ENCODE measurements around the gene YDJC. TPM values are rescaled to one million over a fixed set of nuclear protein-coding genes. Genes with fewer than 3 reads are reported as not detected.

Gene YDJC
- total and polyA plus RNA-seq, 2 of the 8 experiments (the other 6 are each of a cell fraction or from before 2014, with no cell fraction given), result 36.7 to 45.2 TPM

GRCh38 chr22:21593406-21594232 is 36.2 kb downstream of the YDJC start:
- no peak overlapping the region for H3K56ac ChIP-seq (replicated peaks; ENCODE audit: insufficient read length, low read depth, low read length)
- no peak overlapping the region for H3K18ac ChIP-seq (ENCODE audit: extremely low read depth, low read length)
- CTCF ChIA-PET (ENCODE audit: partially characterized antibody), result interaction anchor here (0.6 to 5.1 kb wide), 30 partner anchors 8 to 1889 kb away, joined by 3 to 29 read pairs (median 4); partner anchors contain the start of gene SDF2L1
- no peak for FAIRE-seq
- H3K23me2 ChIP-seq (ENCODE audit: low read depth, low read length), result no peaks in the 10 kb centered on the region
- H2BK120ac ChIP-seq (replicated peaks; ENCODE audit: low read depth, low read length), result no peak overlapping the region
- no peak overlapping the region for H3K4me3 ChIP-seq (ENCODE audit: extremely low read depth in 1 of 4, insufficient read depth in 2 of 4, low read depth in 3 of 4, low read length in 4 of 4)
- no peak overlapping the region for H2BK20ac ChIP-seq (ENCODE audit: low read length)
- no peak overlapping the region for H2AK5ac ChIP-seq (ENCODE audit: low read depth, low read length)
- peaks cover 23% of the 10 kb centered on the region for H3K79me1 ChIP-seq (ENCODE audit: low read depth, low read length)
- H2BK5ac ChIP-seq (ENCODE audit: low read depth, low read length), result no peak overlapping the region; the same call in 1 of the 2 replicates
- no peaks in the 10 kb centered on the region for H3K9me3 ChIP-seq (ENCODE audit: insufficient read depth in 2 of 2, low read depth in 1 of 2, low read length in 1 of 2)
- H3K4me2 ChIP-seq (ENCODE audit: insufficient read depth in 1 of 2, low read depth in 2 of 2, low read length in 2 of 2), result no peak overlapping the region
- peaks cover 39 to 46% of the 10 kb centered on the region in 2 experiments for H4K20me1 ChIP-seq (replicated peaks in 1 of 2; ENCODE audit: control insufficient read depth in 1 of 2, insufficient read depth in 2 of 2, low read length in 2 of 2)
- H3K4me1 ChIP-seq (replicated peaks in 1 of 4; ENCODE audit: control insufficient read depth in 3 of 4, insufficient read depth in 4 of 4, low read length in 3 of 4), result no peaks in the 10 kb centered on the region
- TF ChIP-seq SP1 (IDR thresholded peaks at IDR 0.05; ENCODE audit: low read depth, low read length) (no peak), CBX5 (IDR thresholded peaks at IDR 0.05; ENCODE audit: low read depth, low read length) (no peak), RAD21 (IDR thresholded peaks at IDR 0.05 in 1 of 2, conservative IDR thresholded peaks at IDR 0.05 in 1 of 2; ENCODE audit: low read depth in 2 of 2, low read length in 2 of 2) (peak; percentile 34 to 52; a peak in 3 of 4 replicates), CTCF (IDR thresholded peaks at IDR 0.05; ENCODE audit: control extremely low read depth in 1 of 3, insufficient read depth in 1 of 3, low read depth in 1 of 3, low read length in 3 of 3) (peak; percentile 66 to 93 (median 85))
- no peak overlapping the region for H4K91ac ChIP-seq (replicated peaks; ENCODE audit: insufficient read length, low read length)
- no peak overlapping the region for H3K4ac ChIP-seq (replicated peaks; ENCODE audit: insufficient read length, low read depth, low read length)
- H4K5ac ChIP-seq (ENCODE audit: insufficient read length, low read depth, low read length), result no peak overlapping the region
- H2AFZ ChIP-seq (ENCODE audit: low read length), result no peak overlapping the region
- H3K27ac ChIP-seq (ENCODE audit: low read depth, low read length), result no peak overlapping the region
- WGBS, 2 experiments (ENCODE audit: extremely low coverage in 1 of 2, insufficient coverage in 1 of 2, insufficient read length in 1 of 2, insufficient replicate concordance in 2 of 2, low coverage in 1 of 2, low lambda C conversion rate in 2 of 2, missing lambda C conversion rate in 1 of 2), result 85% methylated on average over 11 of the region's 11 CpGs; no CpG with 5 or more reads in 1 of the 2 experiments
- no peak overlapping the region for H2BK12ac ChIP-seq (ENCODE audit: low read depth, low read length)
- peak in 1 of 2 experiments; percentile 56 for DNase-seq (ENCODE audit: low read depth in 1 of 2, low spot score in 2 of 2)
- H3K27me3 ChIP-seq (replicated peaks in 1 of 4; ENCODE audit: control insufficient read depth in 3 of 4, extremely low read depth in 1 of 4, insufficient read depth in 3 of 4, low read length in 3 of 4), result no peaks in the 10 kb centered on the region
- H3K23ac ChIP-seq (ENCODE audit: insufficient read length), result no peak overlapping the region
- H2BK15ac ChIP-seq (ENCODE audit: low read length), result no peak overlapping the region
- no peak overlapping the region for H3K14ac ChIP-seq (ENCODE audit: insufficient read length)
- H3K79me2 ChIP-seq (ENCODE audit: control insufficient read depth in 1 of 2, insufficient read depth in 2 of 2, low read length in 2 of 2), result peaks cover 3 to 94% of the 10 kb centered on the region in 2 experiments; a peak in 3 of 4 replicates
- peaks cover 6 to 29% (median 19%) of the 10 kb centered on the region in 4 experiments for H3K36me3 ChIP-seq (ENCODE audit: control insufficient read depth in 2 of 4, insufficient read depth in 4 of 4, low read length in 3 of 4)
- no peak overlapping the region for H3K9ac ChIP-seq (replicated peaks in 1 of 4; ENCODE audit: extremely low read depth in 1 of 4, low read depth in 3 of 4, low read length in 3 of 4)
- H4K8ac ChIP-seq (ENCODE audit: extremely low read depth, insufficient read depth, low read length), result no peak overlapping the region
- POLR2A ChIA-PET (ENCODE audit: partially characterized antibody), result interaction anchor here (1.2 to 1.7 kb wide), 4 partner anchors 18 to 59 kb away, joined by 3 to 6 read pairs (median 4); no protein-coding TSS in a partner anchor

Data from H1 (cell line).